HCT116 (cell line): ENCODE results near the gene LRRC4. TPM values are rescaled to one million over a fixed set of nuclear protein-coding genes. Genes with fewer than 3 reads are reported as not detected.

Experiments used
- ATAC-seq: fragments of 200-7000 bp; cut with Tn5 transposase; 2 replicates; pipeline ENCODE4 v1.9.1; 2020; ENCODE audit warnings: mild to moderate bottlenecking, moderate library complexity
- BruUV-seq: library from RNA; stranded (reverse); fragments of 400-500 nt; replicated peaks from 2 replicates; lab custom pipeline; 2021; lab: Mats Ljungman, UMichigan
- CTCF ChIA-PET: fragments of 300-600 bp; sonication (Branson Sonifier 250); formaldehyde crosslinking; loops from one replicate; lab custom pipeline; 2021; ENCODE audit warnings: antibody characterized with exemption; lab: Charles Lee
- POLR2A ChIA-PET: fragments of 300-600, 350-600 bp; sonication (Branson Sonifier 250); formaldehyde crosslinking; loops from one replicate; lab custom pipeline; 2021; ENCODE audit warnings: antibody characterized with exemption; lab: Charles Lee
- RAD21 ChIA-PET, 2 experiments: fragments of 300-600 bp; sonication (Branson Sonifier 250); formaldehyde crosslinking; loops; one replicate each; lab custom pipeline; 2023; ENCODE audit warnings: low total read pairs in 2 of 2; ENCODE audit not compliant: uncharacterized antibody in 2 of 2, unreplicated experiment in 2 of 2, low non-redundant PET in 1 of 2; lab: Charles Lee
- DNase-seq: peaks from one replicate; pipeline ENCODE4 v3.0.0-alpha.2; 2010; ENCODE audit warnings: low read depth, low spot score
- H2AFZ ChIP-seq: fragments of 200-600 bp; shearing (Covaris generic), sonication (generic); 2 replicates; pipeline ENCODE4 v1.6.1; 2017; ENCODE audit warnings: low read depth, mixed run types, mixed read lengths, antibody characterized with exemption, low read length; ENCODE audit not compliant: poor library complexity, severe bottlenecking
- H3K27ac ChIP-seq: 2 replicates; pipeline ENCODE4 v1.5.1; 2012; ENCODE audit warnings: low read depth, low read length
- H3K27me3 ChIP-seq: fragments of 200-600 bp; sonication (generic); 2 replicates; pipeline ENCODE4 v1.6.1; 2016; ENCODE audit warnings: mixed run types, low read length, mixed read lengths; ENCODE audit not compliant: insufficient read depth
- H3K36me3 ChIP-seq, 2 experiments: fragments of 200-500 bp in 1 of 2; fragments of 200-600 bp in 1 of 2; sonication (Bioruptor generic) in 1 of 2; sonication (generic) in 1 of 2; 2 replicates each; pipeline versions ENCODE4 v1.5.1 to v1.6.1; 2014 to 2016; ENCODE audit warnings: low read length in 2 of 2, inconsistent platforms in 1 of 2, mixed read lengths in 1 of 2, mixed run types in 1 of 2; ENCODE audit not compliant: insufficient read depth in 2 of 2, control insufficient read depth in 1 of 2
- H3K4me1 ChIP-seq, 2 experiments: fragments of 200-600 bp in 1 of 2; sonication (generic) in 1 of 2; 2 replicates each; pipeline versions ENCODE4 v1.5.1 to v1.6.1; 2012 to 2017; ENCODE audit warnings: low read length in 2 of 2, inconsistent platforms in 1 of 2, mild to moderate bottlenecking in 1 of 2, mixed read lengths in 1 of 2, mixed run types in 1 of 2, moderate library complexity in 1 of 2; ENCODE audit not compliant: insufficient read depth in 2 of 2, control insufficient read depth in 1 of 2
- H3K4me2 ChIP-seq: fragments of 200-600 bp; sonication (generic); 2 replicates; pipeline ENCODE4 v1.6.1; 2017; ENCODE audit warnings: mixed run types, low read length, mixed read lengths
- H3K4me3 ChIP-seq, 2 experiments: fragments of 200-600 bp in 1 of 2; sonication (generic) in 1 of 2; replicated peaks in 1 of 2; 2 replicates each; pipeline ENCODE4 v1.5.1; 2011 to 2016; ENCODE audit warnings: low read length in 2 of 2, control low read depth in 1 of 2, low read depth in 1 of 2, mild to moderate bottlenecking in 1 of 2, mixed read lengths in 1 of 2, mixed run types in 1 of 2
- H3K79me2 ChIP-seq: fragments of 200-600 bp; sonication (generic); 2 replicates; pipeline ENCODE4 v1.6.1; 2017; ENCODE audit warnings: mild to moderate bottlenecking, mixed run types, low read length, moderate library complexity, mixed read lengths; ENCODE audit not compliant: insufficient read depth
- H3K9ac ChIP-seq: fragments of 200-600 bp; sonication (generic); 2 replicates; pipeline ENCODE4 v1.6.1; 2016; ENCODE audit warnings: low read length, mixed read lengths
- H3K9me2 ChIP-seq: fragments of 200-600 bp; sonication (generic), shearing (Covaris generic); 2 replicates; pipeline ENCODE4 v1.6.1; 2017; ENCODE audit warnings: mixed run types, mild to moderate bottlenecking, moderate library complexity; ENCODE audit not compliant: insufficient read depth
- H3K9me3 ChIP-seq, 2 experiments: fragments of 200-500 bp in 1 of 2; fragments of 200-600 bp in 1 of 2; sonication (Bioruptor generic) in 1 of 2; sonication (generic) in 1 of 2; 2 replicates each; pipeline ENCODE4 v1.6.1; 2014 to 2017; ENCODE audit warnings: low read length in 2 of 2, mixed read lengths in 2 of 2, inconsistent platforms in 1 of 2, low read depth in 1 of 2, mild to moderate bottlenecking in 1 of 2, mixed run types in 1 of 2, moderate library complexity in 1 of 2; ENCODE audit not compliant: control insufficient read depth in 1 of 2, insufficient read depth in 1 of 2
- H4K20me1 ChIP-seq: fragments of 200-600 bp; sonication (generic), shearing (Covaris generic); 2 replicates; pipeline ENCODE4 v1.6.1; 2017; ENCODE audit warnings: mixed run types, mild to moderate bottlenecking, moderate library complexity; ENCODE audit not compliant: insufficient read depth
- JUND ChIP-seq: IDR thresholded peaks from 2 replicates; pipeline ENCODE4 v1.6.1; 2012
- POLR2A ChIP-seq: IDR thresholded peaks from 2 replicates; pipeline ENCODE4 v1.7.0; 2011; ENCODE audit warnings: borderline replicate concordance; ENCODE audit not compliant: insufficient read depth, insufficient read length; ENCODE audit errors: extremely low read depth
- SP1 ChIP-seq: IDR thresholded peaks from 2 replicates; pipeline ENCODE4 v1.6.1; 2012; ENCODE audit warnings: low read depth
- SRF ChIP-seq: IDR thresholded peaks from 2 replicates; pipeline ENCODE4 v1.6.1; 2012; ENCODE audit warnings: low read depth
- YY1 ChIP-seq: IDR thresholded peaks from 2 replicates; pipeline ENCODE4 v1.6.1; 2011; ENCODE audit warnings: low read length, low read depth, moderate library complexity, mild to moderate bottlenecking; ENCODE audit not compliant: insufficient replicate concordance; ENCODE audit errors: extremely low read depth
- ZFX ChIP-seq: fragments of 450-650 bp; IDR thresholded peaks from 2 replicates; pipeline ENCODE4 v1.6.1; 2017
- ZNF274 ChIP-seq: fragments of 200-500 bp; sonication (Bioruptor generic); IDR thresholded peaks from 2 replicates; pipeline ENCODE4 v1.6.1; 2014; ENCODE audit warnings: mild to moderate bottlenecking, low read depth, low read length, inconsistent platforms
- intact Hi-C: fragments of 100-400 bp; cut with micrococcal nuclease; formaldehyde crosslinking; loops from 2 replicates; pipeline ENCODE4 v1.10.0; 2022
- total RNA-seq: library from RNA; stranded (reverse); gene quantifications from one replicate; pipeline ENCODE4 v1.2.1, GENCODE V29; 2021; ENCODE audit not compliant: unreplicated experiment
- TF ChIP-seq, protein P1 (sequence below): IDR thresholded peaks from 2 replicates; pipeline ENCODE4 v1.6.1; 2012
- TF ChIP-seq, protein P2 (sequence below): IDR thresholded peaks from 2 replicates; pipeline ENCODE4 v1.6.1; 2012; ENCODE audit warnings: low read depth
- TF ChIP-seq, protein P3 (sequence below): IDR thresholded peaks from 2 replicates; pipeline ENCODE4 v1.6.1; 2012

LRRC4 gene
- total RNA-seq, 1 experiment from 2014 or later, result not detected

DNA sequence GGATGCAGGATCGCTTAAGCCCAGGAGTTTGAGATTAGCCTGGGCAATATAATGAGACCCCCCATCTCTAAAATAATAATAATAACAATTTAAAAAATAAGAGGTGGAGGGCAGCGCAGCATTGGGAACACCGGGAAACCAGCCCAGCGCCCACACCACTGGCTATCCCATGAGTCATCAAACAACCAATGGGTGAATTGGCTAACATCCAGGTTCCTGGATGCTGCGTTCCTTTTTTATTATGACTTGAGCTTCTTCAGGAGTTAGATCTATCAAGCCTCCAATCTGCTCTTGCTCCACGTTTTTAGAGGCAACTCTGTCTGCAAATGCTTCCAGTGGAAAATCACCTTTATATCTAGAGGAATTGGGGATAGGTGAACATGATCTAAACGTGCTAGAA lies 10.0 kb upstream of the LRRC4 start:
- Histone ChIP-seq H3K4me2 (peak overlapping the region; percentile 24; the same call in 1 of the 2 replicates), H3K27me3 (no peaks in the 10 kb centered on the region), H3K9me2 (no peaks in the 10 kb centered on the region), H3K36me3 (no peaks in the 10 kb centered on the region), H3K9ac (no peak overlapping the region), H3K9me3 (no peaks in the 10 kb centered on the region), H3K79me2 (peaks cover 4% of the 10 kb centered on the region; the same call in 1 of the 2 replicates), H3K27ac (no peak overlapping the region), H3K4me3 (no peak overlapping the region), H2AFZ (no peak overlapping the region), H4K20me1 (no peaks in the 10 kb centered on the region), H3K4me1 (peaks cover 5 to 22% of the 10 kb centered on the region in 2 experiments; a peak in 3 of 4 replicates)
- CTCF ChIA-PET, result no interaction called here
- POLR2A ChIA-PET, result no interaction called here
- TF ChIP-seq SRF, result no peak
- DNase-seq (no peak), ATAC-seq (0 out of 2 replicates have a peak, but pooled peaks have one; percentile 31)
- no TSS peak for BruUV-seq
- RAD21 ChIA-PET, result no interaction called here
- intact Hi-C loops, result no loop called here

DNA sequence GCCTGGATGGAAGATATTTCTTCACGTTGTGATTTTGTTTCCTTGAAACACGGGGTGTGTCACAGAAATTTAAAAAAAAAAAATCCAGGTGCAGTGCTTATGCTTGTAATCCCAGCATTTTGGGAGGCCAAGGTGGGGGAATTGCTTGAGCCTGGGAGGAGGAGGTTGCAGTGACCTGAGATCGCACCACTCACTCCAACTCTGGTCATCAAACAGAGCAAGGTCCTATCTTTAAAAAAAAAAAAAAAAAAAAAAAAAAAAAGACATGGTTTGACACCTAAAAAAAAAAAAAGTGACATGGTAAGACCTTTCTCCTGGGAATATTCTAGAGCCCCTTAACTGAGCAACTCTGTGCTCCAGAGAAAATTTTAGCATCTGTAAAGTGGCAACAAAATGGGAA lies 9.0 kb upstream of the LRRC4 start:
- ATAC-seq (no peak), DNase-seq (no peak)
- no peak overlapping the region for H2AFZ ChIP-seq
- no peaks in the 10 kb centered on the region for H3K27me3 ChIP-seq
- POLR2A ChIA-PET, result no interaction called here
- no TSS peak for BruUV-seq
- no peak overlapping the region for H3K27ac ChIP-seq
- no peaks in the 10 kb centered on the region for H3K9me3 ChIP-seq
- no peak overlapping the region for H3K4me3 ChIP-seq
- RAD21 ChIA-PET, result no interaction called here
- no peaks in the 10 kb centered on the region for H3K9me2 ChIP-seq
- H3K79me2 ChIP-seq, result peaks cover 4% of the 10 kb centered on the region; the same call in 1 of the 2 replicates
- CTCF ChIA-PET, result no interaction called here
- H3K4me2 ChIP-seq, result no peak overlapping the region
- H4K20me1 ChIP-seq, result no peaks in the 10 kb centered on the region
- TF ChIP-seq, protein P1, sequence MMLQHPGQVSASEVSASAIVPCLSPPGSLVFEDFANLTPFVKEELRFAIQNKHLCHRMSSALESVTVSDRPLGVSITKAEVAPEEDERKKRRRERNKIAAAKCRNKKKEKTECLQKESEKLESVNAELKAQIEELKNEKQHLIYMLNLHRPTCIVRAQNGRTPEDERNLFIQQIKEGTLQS, result no peak
- TF ChIP-seq, protein P2, sequence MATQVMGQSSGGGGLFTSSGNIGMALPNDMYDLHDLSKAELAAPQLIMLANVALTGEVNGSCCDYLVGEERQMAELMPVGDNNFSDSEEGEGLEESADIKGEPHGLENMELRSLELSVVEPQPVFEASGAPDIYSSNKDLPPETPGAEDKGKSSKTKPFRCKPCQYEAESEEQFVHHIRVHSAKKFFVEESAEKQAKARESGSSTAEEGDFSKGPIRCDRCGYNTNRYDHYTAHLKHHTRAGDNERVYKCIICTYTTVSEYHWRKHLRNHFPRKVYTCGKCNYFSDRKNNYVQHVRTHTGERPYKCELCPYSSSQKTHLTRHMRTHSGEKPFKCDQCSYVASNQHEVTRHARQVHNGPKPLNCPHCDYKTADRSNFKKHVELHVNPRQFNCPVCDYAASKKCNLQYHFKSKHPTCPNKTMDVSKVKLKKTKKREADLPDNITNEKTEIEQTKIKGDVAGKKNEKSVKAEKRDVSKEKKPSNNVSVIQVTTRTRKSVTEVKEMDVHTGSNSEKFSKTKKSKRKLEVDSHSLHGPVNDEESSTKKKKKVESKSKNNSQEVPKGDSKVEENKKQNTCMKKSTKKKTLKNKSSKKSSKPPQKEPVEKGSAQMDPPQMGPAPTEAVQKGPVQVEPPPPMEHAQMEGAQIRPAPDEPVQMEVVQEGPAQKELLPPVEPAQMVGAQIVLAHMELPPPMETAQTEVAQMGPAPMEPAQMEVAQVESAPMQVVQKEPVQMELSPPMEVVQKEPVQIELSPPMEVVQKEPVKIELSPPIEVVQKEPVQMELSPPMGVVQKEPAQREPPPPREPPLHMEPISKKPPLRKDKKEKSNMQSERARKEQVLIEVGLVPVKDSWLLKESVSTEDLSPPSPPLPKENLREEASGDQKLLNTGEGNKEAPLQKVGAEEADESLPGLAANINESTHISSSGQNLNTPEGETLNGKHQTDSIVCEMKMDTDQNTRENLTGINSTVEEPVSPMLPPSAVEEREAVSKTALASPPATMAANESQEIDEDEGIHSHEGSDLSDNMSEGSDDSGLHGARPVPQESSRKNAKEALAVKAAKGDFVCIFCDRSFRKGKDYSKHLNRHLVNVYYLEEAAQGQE, result no peak
- TF ChIP-seq, protein P3, sequence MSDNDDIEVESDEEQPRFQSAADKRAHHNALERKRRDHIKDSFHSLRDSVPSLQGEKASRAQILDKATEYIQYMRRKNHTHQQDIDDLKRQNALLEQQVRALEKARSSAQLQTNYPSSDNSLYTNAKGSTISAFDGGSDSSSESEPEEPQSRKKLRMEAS, result no peak
- no peak for TF ChIP-seq ZFX
- TF ChIP-seq ZNF274, result no peak
- no peak for TF ChIP-seq SP1
- no peak for TF ChIP-seq YY1
- TF ChIP-seq JUND, result no peak
- no peak for TF ChIP-seq POLR2A
- H3K4me1 ChIP-seq, result peaks cover 5 to 22% of the 10 kb centered on the region in 2 experiments; a peak in 3 of 4 replicates
- no peaks in the 10 kb centered on the region for H3K36me3 ChIP-seq
- intact Hi-C loops, result no loop called here
- no peak overlapping the region for H3K9ac ChIP-seq
